HepG2 (cell line): ENCODE results near the gene ESYT2. TPM values are rescaled to one million over a fixed set of nuclear protein-coding genes. Genes with fewer than 3 reads are reported as not detected.

ENCODE experiments used
- ATAC-seq: fragments of 200-7000 bp; cut with Tn5 transposase; 3 replicates; pipeline ENCODE4 v1.9.1; 2020; ENCODE audit warnings: mild to moderate bottlenecking, moderate library complexity
- BruUV-seq: library from RNA; stranded (reverse); fragments of 400-500 nt; replicated peaks from 2 replicates; lab custom pipeline; 2021; lab: Mats Ljungman, UMichigan
- CTCF ChIA-PET: fragments of 300-600 bp; formaldehyde crosslinking; extraction: SDS; loops from one replicate; lab custom pipeline; 2021; ENCODE audit warnings: low total read pairs, inconsistent platforms, low intra/inter-chr PET ratio; lab: Yijun Ruan, JAX
- POLR2A ChIA-PET: fragments of 350-600 bp; sonication (Branson Sonifier 250); formaldehyde crosslinking; loops from one replicate; lab custom pipeline; 2020; ENCODE audit warnings: antibody characterized with exemption, inconsistent platforms; lab: Yijun Ruan, JAX
- DNase-seq: peaks from one replicate; pipeline ENCODE4 v3.0.0-alpha.2; 2015; ENCODE audit warnings: low spot score
- FAIRE-seq: peaks from 3 replicates; lab custom pipeline; 2011; peaks lifted over from hg19 to GRCh38; lab: Jason Lieb, UNC
- H2AFZ ChIP-seq: one replicate; pipeline ENCODE4 v1.6.1; 2011; ENCODE audit warnings: low read length, inconsistent platforms
- H3K27ac ChIP-seq: fragments of 300-600 bp; 3 replicates; pipeline ENCODE4 v1.8.0; 2011; ENCODE audit warnings: mixed run types, mild to moderate bottlenecking, mixed read lengths, low read length, inconsistent platforms; ENCODE audit not compliant: insufficient read depth; ENCODE audit errors: extremely low read length
- H3K27me3 ChIP-seq, 2 experiments: fragments of 200-600 bp in 1 of 2; 2 replicates in 1 of 2; 3 replicates in 1 of 2; pipeline versions ENCODE4 v1.6.0 to v1.8.0; 2011; ENCODE audit warnings: low read length in 2 of 2, mild to moderate bottlenecking in 2 of 2, moderate library complexity in 2 of 2, inconsistent platforms in 1 of 2; ENCODE audit not compliant: insufficient read depth in 2 of 2, control insufficient read depth in 1 of 2
- H3K36me3 ChIP-seq, 2 experiments: fragments of 200-600 bp in 1 of 2; replicated peaks in 1 of 2; 2 replicates in 1 of 2; 3 replicates in 1 of 2; pipeline versions ENCODE4 v1.5.1 to v1.8.0; 2011; ENCODE audit warnings: low read length in 2 of 2, inconsistent platforms in 1 of 2; ENCODE audit not compliant: insufficient read depth in 2 of 2, control insufficient read depth in 1 of 2
- H3K4me1 ChIP-seq: 2 replicates; pipeline ENCODE4 v1.5.1; 2012; ENCODE audit warnings: low read length, inconsistent platforms; ENCODE audit not compliant: insufficient read depth
- H3K4me2 ChIP-seq: 2 replicates; pipeline ENCODE4 v1.6.0; 2011; ENCODE audit warnings: low read depth, low read length, inconsistent platforms
- H3K4me3 ChIP-seq, 3 experiments: fragments of 200-600 bp in 1 of 3; sonication (generic), shearing (Covaris generic) in 1 of 3; replicated peaks in 1 of 3; 2 replicates each; pipeline ENCODE4 v1.5.1; 2011 to 2016; ENCODE audit warnings: low read length in 3 of 3, inconsistent platforms in 2 of 3, low read depth in 2 of 3, mild to moderate bottlenecking in 2 of 3, control low read depth in 1 of 3, mixed read lengths in 1 of 3; ENCODE audit not compliant: insufficient read depth in 1 of 3
- H3K79me2 ChIP-seq: one replicate; pipeline ENCODE4 v1.6.1; 2011; ENCODE audit warnings: low read length, inconsistent platforms; ENCODE audit not compliant: insufficient read depth
- H3K9ac ChIP-seq: 2 replicates; pipeline ENCODE4 v1.6.0; 2011; ENCODE audit warnings: mild to moderate bottlenecking, low read depth, low read length, inconsistent platforms; ENCODE audit not compliant: insufficient read depth
- H3K9me3 ChIP-seq: 2 replicates; pipeline ENCODE4 v1.5.1; 2012; ENCODE audit warnings: mild to moderate bottlenecking, low read length
- H4K20me1 ChIP-seq: 2 replicates; pipeline ENCODE4 v1.6.0; 2011; ENCODE audit warnings: inconsistent platforms, mild to moderate bottlenecking, low read length, moderate library complexity; ENCODE audit not compliant: insufficient read depth
- CBX1 ChIP-seq: IDR thresholded peaks from one replicate; pipeline ENCODE4 v1.6.1; 2016; ENCODE audit warnings: antibody characterized with exemption, low read depth
- ELF3 ChIP-seq: IDR thresholded peaks from 2 replicates; pipeline ENCODE4 v1.6.1; 2016; ENCODE audit warnings: missing genetic modification reagents, missing compliant biosample characterization
- KAT2B ChIP-seq: fragments of 150-350 bp; IDR thresholded peaks from 2 replicates; pipeline ENCODE4 v1.6.1; 2014; ENCODE audit warnings: low read depth, low read length, borderline replicate concordance
- RAD21 ChIP-seq: fragments of 450-650 bp; formaldehyde crosslinking; IDR thresholded peaks from 2 replicates; pipeline ENCODE4 v1.5.0; 2020; ENCODE audit warnings: mild to moderate bottlenecking
- STAG1 ChIP-seq: sonication (generic); formaldehyde crosslinking; IDR thresholded peaks from 2 replicates; pipeline ENCODE4 v1.4.0; 2020; ENCODE audit warnings: missing genetic modification reagents
- TCF12 ChIP-seq, 2 experiments: fragments of 450-650 bp in 1 of 2; sonication (generic) in 1 of 2; formaldehyde crosslinking in 1 of 2; IDR thresholded peaks; 2 replicates each; pipeline versions ENCODE4 v1.6.1 to v1.8.0; 2017 to 2022; ENCODE audit warnings: antibody characterized with exemption in 1 of 2, mild to moderate bottlenecking in 1 of 2, missing genetic modification reagents in 1 of 2, moderate library complexity in 1 of 2
- ZEB1 ChIP-seq: IDR thresholded peaks from 2 replicates; pipeline ENCODE4 v1.6.1; 2012; ENCODE audit warnings: mild to moderate bottlenecking, low read depth, inconsistent platforms; ENCODE audit not compliant: insufficient replicate concordance
- ZSCAN22 ChIP-seq: sonication (generic); formaldehyde crosslinking; IDR thresholded peaks from 2 replicates; pipeline ENCODE4 v1.4.0; 2020; ENCODE audit warnings: mild to moderate bottlenecking, missing genetic modification reagents
- WGBS: methylation state at CpG from one replicate; pipeline ENCODE4 v1.1.6; 2017; ENCODE audit warnings: low lambda C conversion rate; 5-methylcytosine and 5-hydroxymethylcytosine counted together
- in situ Hi-C: cut with HindIII; loops from 2 replicates; pipeline ENCODE4 v1.10.0; 2017; ENCODE audit warnings: low pct_unique_long_range_greater_than_20kb; ENCODE audit not compliant: extremely low pct_ligation_motif_present
- intact Hi-C: fragments of 100-400 bp; cut with micrococcal nuclease; formaldehyde crosslinking; loops from one replicate; pipeline ENCODE4 v1.10.0; 2022; ENCODE audit not compliant: unreplicated experiment
- polyA plus RNA-seq, 8 experiments: library from polyadenylated mRNA; depleted of rRNA in 3 of 8; stranded (reverse) in 7 of 8; unstranded in 1 of 8; fragments of >200 nt; fragmentation: Illumina TruSeq in 4 of 8; extraction: Trizol in 4 of 8; gene quantifications; 2 replicates each; pipeline versions ENCODE4 v1.2.1 to v1.2.3, GENCODE V29; 2011 to 2016; ENCODE audit warnings: low read depth in 4 of 8, missing spikeins in 1 of 8, mixed read lengths in 1 of 8; ENCODE audit not compliant: insufficient read depth in 1 of 8
- total RNA-seq, 5 experiments: library from RNA; depleted of rRNA; stranded (reverse); fragments of >200 nt; fragmentation: Illumina TruSeq; extraction: Trizol; gene quantifications; 2 replicates each; pipeline ENCODE4 v1.2.3, GENCODE V29; 2016; ENCODE audit warnings: low read depth in 1 of 5
- TF ChIP-seq, protein P1 (sequence below): sonication (generic); formaldehyde crosslinking; IDR thresholded peaks from 2 replicates; pipeline ENCODE4 v1.4.0; 2020; ENCODE audit warnings: missing genetic modification reagents
- TF ChIP-seq, protein P2 (sequence below): sonication (generic); formaldehyde crosslinking; IDR thresholded peaks from 2 replicates; pipeline ENCODE4 v1.5.0; 2020; ENCODE audit warnings: mild to moderate bottlenecking, missing genetic modification reagents, moderate library complexity

Gene ESYT2
- total and polyA plus RNA-seq, 2 of the 13 experiments (the other 11 are each of a cell fraction or from before 2014, with no cell fraction given), result 28.5 to 37.3 TPM

DNA sequence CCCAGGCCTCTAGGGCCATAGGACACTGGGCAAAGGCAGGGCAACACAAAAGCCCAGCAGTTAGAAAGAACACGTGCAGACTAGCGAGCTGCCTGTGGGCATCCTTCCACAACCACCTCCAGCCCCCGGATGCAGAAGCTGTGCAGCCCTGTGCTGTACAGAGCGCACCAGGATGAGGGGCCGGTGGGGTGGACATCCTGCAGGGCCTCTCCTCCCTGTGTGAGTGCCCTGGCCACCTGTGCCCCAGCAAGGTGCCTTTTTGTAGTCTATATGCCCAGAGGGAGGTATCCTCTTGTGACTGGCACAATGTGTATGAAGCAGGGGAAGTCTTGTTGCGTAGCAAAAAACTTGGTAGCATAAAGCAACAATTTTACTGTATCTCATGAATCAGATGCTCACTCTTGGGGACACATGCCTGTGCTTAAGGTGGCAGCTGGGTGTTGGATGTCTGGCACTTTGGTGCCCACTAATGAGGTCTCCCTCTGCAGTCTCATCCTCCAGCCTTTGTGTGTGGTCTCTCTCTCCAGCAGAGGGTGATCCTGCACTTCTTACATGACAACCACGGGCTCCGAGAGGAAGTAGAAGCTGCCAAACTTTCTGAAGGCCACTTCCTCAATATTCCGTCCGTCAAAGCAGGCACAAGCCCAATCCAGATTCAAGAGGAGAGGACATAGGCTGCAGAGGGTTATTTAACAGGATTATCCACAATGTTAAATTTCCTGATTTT lies 133.4 kb downstream of the ESYT2 start:
- in situ Hi-C loops (loop anchor here (5.0 kb wide), 1 partner anchor 281 kb away; no protein-coding TSS in a partner anchor), intact Hi-C loops (loop anchor here (1.0 kb wide), 1 partner anchor 281 kb away; no protein-coding TSS in a partner anchor)
- no TSS peak for BruUV-seq
- Histone ChIP-seq H3K4me3 (no peak overlapping the region), H3K79me2 (peaks cover 20% of the 10 kb centered on the region), H3K4me1 (peaks cover 2% of the 10 kb centered on the region; the same call in 1 of the 2 replicates), H3K27ac (no peak overlapping the region), H2AFZ (no peak overlapping the region), H4K20me1 (no peaks in the 10 kb centered on the region), H3K36me3 (peaks cover 12 to 49% of the 10 kb centered on the region in 2 experiments), H3K9ac (no peak overlapping the region), H3K9me3 (no peaks in the 10 kb centered on the region), H3K4me2 (no peak overlapping the region), H3K27me3 (no peaks in the 10 kb centered on the region)
- no peak for FAIRE-seq
- peak; percentile 35 for DNase-seq
- peak; percentile 78 for ATAC-seq
- TF ChIP-seq STAG1 (CRISPR knock-in tag) (peak; percentile 75), ZEB1 (no peak), TCF12 (IDR thresholded peaks at IDR 0.05) (no peak), TCF12 (CRISPR knock-in tag; IDR thresholded peaks at IDR 0.05) (no peak), CBX1 (no peak), KAT2B (no peak), ZSCAN22 (CRISPR knock-in tag) (no peak), RAD21 (CRISPR knock-in tag) (0 out of 2 replicates have a peak, but pooled peaks have one; percentile 36), ELF3 (0 out of 2 replicates have a peak, but pooled peaks have one; percentile 19)
- TF ChIP-seq, protein P1, sequence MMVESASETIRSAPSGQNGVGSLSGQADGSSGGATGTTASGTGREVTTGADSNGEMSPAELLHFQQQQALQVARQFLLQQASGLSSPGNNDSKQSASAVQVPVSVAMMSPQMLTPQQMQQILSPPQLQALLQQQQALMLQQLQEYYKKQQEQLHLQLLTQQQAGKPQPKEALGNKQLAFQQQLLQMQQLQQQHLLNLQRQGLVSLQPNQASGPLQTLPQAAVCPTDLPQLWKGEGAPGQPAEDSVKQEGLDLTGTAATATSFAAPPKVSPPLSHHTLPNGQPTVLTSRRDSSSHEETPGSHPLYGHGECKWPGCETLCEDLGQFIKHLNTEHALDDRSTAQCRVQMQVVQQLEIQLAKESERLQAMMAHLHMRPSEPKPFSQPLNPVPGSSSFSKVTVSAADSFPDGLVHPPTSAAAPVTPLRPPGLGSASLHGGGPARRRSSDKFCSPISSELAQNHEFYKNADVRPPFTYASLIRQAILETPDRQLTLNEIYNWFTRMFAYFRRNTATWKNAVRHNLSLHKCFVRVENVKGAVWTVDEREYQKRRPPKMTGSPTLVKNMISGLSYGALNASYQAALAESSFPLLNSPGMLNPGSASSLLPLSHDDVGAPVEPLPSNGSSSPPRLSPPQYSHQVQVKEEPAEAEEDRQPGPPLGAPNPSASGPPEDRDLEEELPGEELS, result no peak
- TF ChIP-seq, protein P2, sequence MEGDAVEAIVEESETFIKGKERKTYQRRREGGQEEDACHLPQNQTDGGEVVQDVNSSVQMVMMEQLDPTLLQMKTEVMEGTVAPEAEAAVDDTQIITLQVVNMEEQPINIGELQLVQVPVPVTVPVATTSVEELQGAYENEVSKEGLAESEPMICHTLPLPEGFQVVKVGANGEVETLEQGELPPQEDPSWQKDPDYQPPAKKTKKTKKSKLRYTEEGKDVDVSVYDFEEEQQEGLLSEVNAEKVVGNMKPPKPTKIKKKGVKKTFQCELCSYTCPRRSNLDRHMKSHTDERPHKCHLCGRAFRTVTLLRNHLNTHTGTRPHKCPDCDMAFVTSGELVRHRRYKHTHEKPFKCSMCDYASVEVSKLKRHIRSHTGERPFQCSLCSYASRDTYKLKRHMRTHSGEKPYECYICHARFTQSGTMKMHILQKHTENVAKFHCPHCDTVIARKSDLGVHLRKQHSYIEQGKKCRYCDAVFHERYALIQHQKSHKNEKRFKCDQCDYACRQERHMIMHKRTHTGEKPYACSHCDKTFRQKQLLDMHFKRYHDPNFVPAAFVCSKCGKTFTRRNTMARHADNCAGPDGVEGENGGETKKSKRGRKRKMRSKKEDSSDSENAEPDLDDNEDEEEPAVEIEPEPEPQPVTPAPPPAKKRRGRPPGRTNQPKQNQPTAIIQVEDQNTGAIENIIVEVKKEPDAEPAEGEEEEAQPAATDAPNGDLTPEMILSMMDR (CRISPR knock-in tag), result peak; percentile 60
- CTCF ChIA-PET, result interaction anchor here (1.2 kb wide), 1 partner anchor 281 kb away, joined by 10 read pairs; no protein-coding TSS in a partner anchor
- POLR2A ChIA-PET, result interaction anchor here (1.7 kb wide), 1 partner anchor 12 kb away, joined by 5 read pairs; no protein-coding TSS in a partner anchor
- WGBS, result 83% methylated on average over 10 of the region's 10 CpGs
